HG02884 (cell line): ENCODE data around the gene MDH1B.
"Not testable (repeated sequence)": the region's sequence is repeated elsewhere in the genome, so short reads cannot be mapped to it uniquely, and the experiment has no call there.

ENCODE experiments used
- ATAC-seq: cut with Tn5 transposase; IDR thresholded peaks from one replicate; pipeline ENCODE4 v1.9.1; 2021; ENCODE audit warnings: mild to moderate bottlenecking, moderate library complexity; ENCODE audit not compliant: unreplicated experiment

MDH1B gene

GRCh38 chr2:206765242-206766056 lies at the start of gene MDH1B, which contains the start of gene FASTKD2:
Gene MDH1B, minus strand, starts transcription at chr2:206765328. Its CDS starts 57 bp downstream, at chr2:206765271.
Gene FASTKD2, plus strand, starts transcription at chr2:206765606. Its CDS starts 1,088 bp downstream, at chr2:206766694.
- ATAC-seq: peak; percentile 91

GRCh38 chr2:206814498-206814897 lies 49.4 kb upstream of the MDH1B start:
- no peak for ATAC-seq

DNA sequence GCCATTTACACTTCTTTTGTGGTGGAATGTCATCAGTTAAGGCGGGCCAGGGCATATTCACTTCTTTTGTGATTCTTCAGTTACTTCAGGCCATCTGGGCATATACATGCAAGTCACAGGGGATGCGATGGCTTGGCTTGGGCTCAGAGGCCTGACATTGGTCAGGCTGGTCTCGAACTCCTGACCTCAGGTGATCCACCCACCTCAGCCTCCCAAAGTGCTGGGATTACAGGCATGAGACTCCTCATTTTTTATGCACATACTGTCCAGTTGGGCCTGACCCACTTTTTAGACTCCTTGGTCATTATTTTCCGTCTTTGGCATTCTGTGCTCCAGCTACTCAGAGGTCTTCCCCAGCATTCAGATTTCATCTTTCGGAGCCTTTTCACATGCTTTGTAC lies 47.3 kb upstream of the MDH1B start:
- not testable (repeated sequence) for ATAC-seq

- not testable (repeated sequence) for ATAC-seq
Observed at GRCh38 chr2:206807624-206808023, 42.5 kb upstream of the MDH1B start.

DNA sequence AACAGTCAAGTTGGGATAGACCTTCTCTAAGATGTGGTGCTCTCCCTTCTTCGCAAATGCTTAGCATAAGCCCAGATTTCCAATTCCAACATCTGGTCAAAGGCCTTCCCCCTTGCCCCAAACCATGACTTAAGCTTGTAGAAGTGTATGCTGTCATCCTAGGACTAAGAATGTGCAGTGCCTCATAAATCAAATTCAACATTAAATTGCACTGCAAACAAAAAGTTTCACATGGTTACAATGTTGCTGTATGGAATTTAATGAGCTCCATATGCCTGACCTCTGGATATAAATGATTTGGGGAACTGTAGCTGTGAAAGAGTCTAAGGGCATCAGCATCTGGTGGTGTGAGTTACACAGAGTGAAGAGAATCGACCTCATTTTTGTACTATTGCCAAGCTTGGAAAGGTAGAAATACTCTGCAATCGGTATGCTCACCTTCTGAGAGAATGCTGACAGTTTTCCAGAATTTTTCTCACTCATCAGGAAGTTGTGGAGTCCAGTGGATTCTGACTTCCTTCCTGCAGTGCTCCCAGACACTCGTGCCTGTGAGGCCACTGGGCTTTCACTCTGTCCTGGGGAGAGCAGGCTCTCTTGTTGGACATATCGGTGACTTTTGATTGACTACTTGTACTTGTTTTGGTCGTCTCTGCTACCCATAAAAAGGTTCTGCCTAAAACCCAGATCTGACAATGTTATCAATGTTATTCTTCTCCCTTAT lies 40.9 kb upstream of the MDH1B start:
- ATAC-seq: no peak

- no peak for ATAC-seq
Observed at GRCh38 chr2:206804326-206804725, 39.2 kb upstream of the MDH1B start.

GRCh38 chr2:206802654-206803514 lies 37.8 kb upstream of the MDH1B start:
- no peak for ATAC-seq

GRCh38 chr2:206801418-206802189 lies 36.5 kb upstream of the MDH1B start:
- no peak for ATAC-seq

DNA sequence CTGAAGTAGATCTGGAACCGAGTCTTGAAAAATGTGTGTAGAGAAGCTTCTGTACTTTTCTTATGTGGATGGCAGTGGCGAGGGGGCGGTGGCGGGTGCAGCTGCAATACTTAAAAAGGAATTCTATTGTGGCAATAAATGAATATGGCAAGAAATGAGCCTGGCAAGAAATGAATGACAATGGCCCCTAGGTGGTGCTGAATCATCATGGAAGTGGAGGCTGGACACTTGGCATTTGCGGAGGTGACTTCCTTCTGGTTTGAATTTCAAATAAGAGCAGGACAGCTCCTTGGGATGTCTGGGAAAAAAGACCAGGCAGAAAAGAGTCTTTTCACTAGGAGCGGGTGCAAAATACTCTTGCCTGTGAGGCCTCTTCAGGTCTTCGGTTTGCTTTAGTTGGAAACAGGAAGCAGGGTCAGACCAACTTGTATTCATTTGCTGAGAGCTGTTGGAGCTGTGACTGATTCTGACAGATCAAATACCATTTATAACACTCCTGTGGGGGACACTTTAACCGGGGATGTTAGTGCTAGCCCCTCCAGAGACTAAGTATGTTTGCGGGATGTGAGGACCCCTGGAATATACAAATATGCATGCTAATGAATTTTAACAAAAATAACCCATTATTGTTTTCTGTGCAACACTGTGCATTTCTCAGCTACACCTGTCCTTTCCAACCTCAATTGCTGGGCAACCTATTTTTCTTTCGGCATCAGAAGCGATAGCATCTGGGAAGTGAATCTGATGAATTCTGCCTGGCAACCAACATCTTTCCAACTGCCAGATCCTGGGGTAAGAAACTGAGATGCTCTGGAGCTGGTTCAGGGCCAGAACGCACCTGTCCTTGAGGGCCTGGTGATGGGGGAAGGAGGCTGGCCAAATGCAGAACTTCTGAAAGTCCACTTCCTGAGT lies 35.6 kb upstream of the MDH1B start:
- ATAC-seq: peak; percentile 44

DNA sequence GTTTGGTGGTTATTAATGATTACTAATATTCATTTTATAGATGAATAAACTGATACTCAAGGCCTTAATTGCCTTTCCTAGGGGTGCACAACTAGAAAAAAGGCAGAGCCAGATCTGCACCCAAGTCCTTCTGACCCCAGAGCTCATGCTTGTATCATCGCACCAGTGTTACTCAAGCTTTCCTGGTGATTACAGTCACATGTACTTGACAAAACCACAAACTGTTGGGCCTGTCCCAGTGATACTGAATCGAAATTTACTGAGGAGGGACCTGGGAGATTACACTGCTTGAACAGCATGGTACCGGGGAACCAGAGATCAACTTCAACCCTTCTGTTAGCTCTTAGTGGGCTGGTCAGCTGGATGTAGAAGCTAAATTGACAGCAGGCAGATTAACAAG lies 34.0 kb upstream of the MDH1B start:
- ATAC-seq: no peak

DNA sequence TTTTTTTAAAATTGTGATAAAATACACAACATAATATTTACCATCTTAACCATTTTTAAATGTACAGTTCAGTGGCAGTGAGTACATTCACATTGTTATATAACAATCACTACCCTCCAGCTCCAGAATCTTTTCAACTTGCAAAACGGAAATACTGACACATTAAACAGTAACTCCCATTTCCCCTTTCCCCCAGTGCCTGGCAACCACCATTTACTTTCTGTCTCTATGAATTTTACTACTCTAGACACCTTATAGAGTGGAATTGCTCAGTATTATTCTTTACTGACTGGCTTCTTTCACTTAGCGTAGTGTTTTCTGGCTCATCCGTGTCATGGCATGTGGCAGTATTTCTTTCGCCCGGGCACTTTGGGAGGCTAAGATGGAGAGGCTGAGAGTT lies 32.9 kb upstream of the MDH1B start:
- peak; percentile 72 for ATAC-seq

DNA sequence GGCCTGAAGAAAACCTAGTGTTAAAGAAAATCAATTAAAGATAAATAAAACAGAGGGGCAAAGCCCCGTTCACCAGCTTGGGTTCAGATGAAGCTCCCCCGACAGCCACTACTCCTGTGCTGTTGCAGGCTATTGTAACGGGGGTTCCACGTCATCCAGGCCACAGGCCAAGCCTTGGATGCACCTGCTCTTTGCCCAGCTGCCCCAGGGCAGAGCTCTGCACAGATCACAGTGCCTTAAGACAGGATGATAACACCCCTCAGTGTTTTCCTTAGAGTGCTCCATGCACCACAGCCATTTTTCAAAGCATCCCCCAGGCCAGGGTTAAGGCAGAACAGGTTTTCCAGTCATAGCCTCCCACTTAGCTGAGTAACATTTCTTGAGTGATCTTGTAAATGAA lies 32.2 kb upstream of the MDH1B start:
- no peak for ATAC-seq

- ATAC-seq: no peak
Observed at GRCh38 chr2:206792645-206793044, 27.5 kb upstream of the MDH1B start.

- no peak for ATAC-seq
Observed at GRCh38 chr2:206790311-206790935, 25.3 kb upstream of the MDH1B start.

DNA sequence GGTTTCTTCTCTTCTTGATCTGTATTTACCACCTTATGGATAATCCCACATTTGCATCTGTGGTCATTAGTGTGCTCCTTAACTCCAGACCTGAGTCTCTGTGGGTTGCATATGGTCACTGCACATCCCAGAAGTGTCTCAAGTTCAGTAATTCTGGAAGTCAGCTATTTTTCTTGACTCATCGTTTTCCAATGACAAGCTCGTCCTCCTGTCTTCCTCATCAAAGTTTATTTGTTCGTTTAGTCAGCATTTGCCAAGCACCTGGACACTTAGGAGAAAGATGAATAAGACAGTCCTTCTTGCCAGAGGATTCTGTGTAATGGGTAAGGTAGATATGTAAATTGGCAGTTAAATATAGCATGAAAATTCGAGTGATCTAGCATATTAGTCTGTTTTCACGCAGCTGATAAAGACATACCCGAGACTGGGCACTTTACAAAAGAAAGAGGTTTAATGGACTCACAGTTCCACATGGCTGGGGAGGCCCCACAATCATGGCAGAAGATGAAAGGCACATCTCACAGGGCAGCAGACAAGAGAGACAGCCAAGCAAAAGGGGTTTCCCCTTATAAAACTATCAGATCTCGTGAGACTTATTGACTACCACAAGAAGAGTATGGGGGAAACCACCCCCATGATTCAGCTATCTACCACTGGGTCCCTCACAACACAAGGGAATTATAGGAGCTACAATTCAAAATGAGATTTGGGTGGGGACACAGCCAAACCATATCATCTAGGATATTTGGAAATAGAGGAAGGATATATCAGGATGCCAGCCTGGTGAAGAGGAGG lies 19.6 kb upstream of the MDH1B start:
- ATAC-seq: no peak

- ATAC-seq: no peak
Observed at GRCh38 chr2:206783718-206784117, 18.6 kb upstream of the MDH1B start.

GRCh38 chr2:206780671-206781070 lies 15.5 kb upstream of the MDH1B start:
- no peak for ATAC-seq

- no peak for ATAC-seq
Observed at GRCh38 chr2:206776432-206776831, 11.3 kb upstream of the MDH1B start.
